K562 (cell line): ENCODE data around the gene RPS15A. TPM values are rescaled to one million over a fixed set of nuclear protein-coding genes. Genes with fewer than 3 reads are reported as not detected.

Experiments
- CXXC5 ChIP-seq: fragments of 250-450 bp; sonication (Bioruptor Pico); IDR thresholded peaks from 2 replicates; pipeline ENCODE4 v1.8.0; 2022; ENCODE audit warnings: inconsistent platforms, mild to moderate bottlenecking, moderate library complexity
- DPF2 ChIP-seq: fragments of 450-650 bp; IDR thresholded peaks from 2 replicates; pipeline ENCODE4 v1.6.1; 2016
- FOXP1 ChIP-seq: sonication (generic); formaldehyde crosslinking; IDR thresholded peaks from 2 replicates; pipeline ENCODE4 v1.8.0; 2022; ENCODE audit warnings: mild to moderate bottlenecking, missing genetic modification reagents
- GTF2E2 ChIP-seq: fragments of 200-800 bp; sonication (Bioruptor generic); IDR thresholded peaks from 2 replicates; pipeline ENCODE4 v1.6.1; 2016; ENCODE audit warnings: missing genetic modification characterization, missing compliant biosample characterization
- JUND ChIP-seq, 2 experiments: IDR thresholded peaks; 2 replicates in 1 of 2; 3 replicates in 1 of 2; pipeline ENCODE4 v1.6.1; 2011; ENCODE audit warnings: borderline replicate concordance in 2 of 2, low read depth in 2 of 2, low read length in 2 of 2, improper control_type of control experiment in 1 of 2, missing biosample characterization in 1 of 2, missing genetic modification characterization in 1 of 2, missing genetic modification reagents in 1 of 2
- MAFG ChIP-seq: fragments of 450-650 bp; conservative IDR thresholded peaks from 2 replicates; pipeline ENCODE4 v1.6.1; 2016; ENCODE audit warnings: missing genetic modification characterization, missing compliant biosample characterization
- MCM2 ChIP-seq: fragments of 450-650 bp; IDR thresholded peaks from 2 replicates; pipeline ENCODE4 v1.6.1; 2017; ENCODE audit warnings: low read depth, mild to moderate bottlenecking
- SNRNP70 ChIP-seq: fragments of 200-400 bp; formaldehyde crosslinking; optimal IDR thresholded peaks from 2 replicates; pipeline ENCODE3; 2017; ENCODE audit warnings: low read depth, low read length
- ZBTB8A ChIP-seq: fragments of 450-650 bp; IDR thresholded peaks from 2 replicates; pipeline ENCODE4 v1.6.1; 2018; ENCODE audit warnings: mild to moderate bottlenecking, moderate library complexity; ENCODE audit not compliant: partially characterized antibody
- ZNF12 ChIP-seq: sonication (generic); formaldehyde crosslinking; IDR thresholded peaks from 2 replicates; pipeline ENCODE4 v1.4.0; 2020; ENCODE audit warnings: mild to moderate bottlenecking, missing genetic modification reagents
- ZNF146 ChIP-seq: IDR thresholded peaks from one replicate; pipeline ENCODE4 v1.6.1; 2018; ENCODE audit warnings: missing compliant biosample characterization; ENCODE audit not compliant: unreplicated experiment
- polyA plus RNA-seq, 8 experiments: library from polyadenylated mRNA; depleted of rRNA in 4 of 8; stranded (reverse) in 5 of 8; unstranded in 3 of 8; fragments of >200 nt; fragmentation: Nextera tagmentation in 2 of 8; fragmentation: Illumina TruSeq in 1 of 8; extraction: Ambion mirVana in 2 of 8; extraction: Trizol in 1 of 8; gene quantifications; 2 replicates each; pipeline versions ENCODE4 v1.2.1 to v1.2.3, GENCODE V29; 2011 to 2014; ENCODE audit warnings: inconsistent platforms in 1 of 8, missing spikeins in 1 of 8
- total RNA-seq, 7 experiments: library from RNA; depleted of rRNA in 6 of 7; stranded (reverse); fragments of >200 nt in 6 of 7; fragmentation: Illumina TruSeq in 2 of 7; extraction: Trizol in 2 of 7; gene quantifications; 2 replicates each; pipeline versions ENCODE4 v1.2.1 to v1.2.3, GENCODE V29; 2011 to 2021; ENCODE audit warnings: low replicate concordance in 1 of 7
- TF ChIP-seq, protein P1 (sequence below): fragments of 450-650 bp; formaldehyde crosslinking; conservative IDR thresholded peaks from 2 replicates; pipeline ENCODE4 v1.4.0; 2022; ENCODE audit warnings: mild to moderate bottlenecking, missing genetic modification characterization
- TF ChIP-seq, protein P2 (sequence below): sonication (generic); formaldehyde crosslinking; IDR thresholded peaks from 2 replicates; pipeline ENCODE4 v1.8.0; 2022; ENCODE audit warnings: mild to moderate bottlenecking, missing genetic modification reagents, borderline replicate concordance
- TF ChIP-seq, protein P3 (sequence below): fragments of 250-450 bp; sonication (Bioruptor Pico); IDR thresholded peaks from 2 replicates; pipeline ENCODE4 v1.8.0; 2022; ENCODE audit warnings: inconsistent platforms, mild to moderate bottlenecking, moderate library complexity, borderline replicate concordance
- TF ChIP-seq, protein P4 (sequence below), 2 experiments: fragments of 450-650 bp in 1 of 2; sonication (generic) in 1 of 2; formaldehyde crosslinking in 1 of 2; IDR thresholded peaks in 1 of 2; conservative IDR thresholded peaks in 1 of 2; 2 replicates each; pipeline versions ENCODE4 v1.6.1 to v1.8.1; 2016 to 2023; ENCODE audit warnings: mild to moderate bottlenecking in 2 of 2, moderate library complexity in 2 of 2, inconsistent platforms in 1 of 2, missing genetic modification reagents in 1 of 2
- TF ChIP-seq, protein P5 (sequence below): IDR thresholded peaks from 2 replicates; pipeline ENCODE4 v1.6.1; 2011; ENCODE audit not compliant: insufficient read length; ENCODE audit errors: extremely low read depth
- TF ChIP-seq, protein P6 (sequence below): fragments of 250-450 bp; sonication (Bioruptor Pico); IDR thresholded peaks from 2 replicates; pipeline ENCODE4 v1.4.0; 2020; ENCODE audit warnings: borderline replicate concordance

Gene RPS15A
- total and polyA plus RNA-seq, 9 of the 15 experiments (the other 6 are each of a cell fraction or from before 2014, with no cell fraction given): 1,397 to 5,474 (median 2,798) TPM

DNA sequence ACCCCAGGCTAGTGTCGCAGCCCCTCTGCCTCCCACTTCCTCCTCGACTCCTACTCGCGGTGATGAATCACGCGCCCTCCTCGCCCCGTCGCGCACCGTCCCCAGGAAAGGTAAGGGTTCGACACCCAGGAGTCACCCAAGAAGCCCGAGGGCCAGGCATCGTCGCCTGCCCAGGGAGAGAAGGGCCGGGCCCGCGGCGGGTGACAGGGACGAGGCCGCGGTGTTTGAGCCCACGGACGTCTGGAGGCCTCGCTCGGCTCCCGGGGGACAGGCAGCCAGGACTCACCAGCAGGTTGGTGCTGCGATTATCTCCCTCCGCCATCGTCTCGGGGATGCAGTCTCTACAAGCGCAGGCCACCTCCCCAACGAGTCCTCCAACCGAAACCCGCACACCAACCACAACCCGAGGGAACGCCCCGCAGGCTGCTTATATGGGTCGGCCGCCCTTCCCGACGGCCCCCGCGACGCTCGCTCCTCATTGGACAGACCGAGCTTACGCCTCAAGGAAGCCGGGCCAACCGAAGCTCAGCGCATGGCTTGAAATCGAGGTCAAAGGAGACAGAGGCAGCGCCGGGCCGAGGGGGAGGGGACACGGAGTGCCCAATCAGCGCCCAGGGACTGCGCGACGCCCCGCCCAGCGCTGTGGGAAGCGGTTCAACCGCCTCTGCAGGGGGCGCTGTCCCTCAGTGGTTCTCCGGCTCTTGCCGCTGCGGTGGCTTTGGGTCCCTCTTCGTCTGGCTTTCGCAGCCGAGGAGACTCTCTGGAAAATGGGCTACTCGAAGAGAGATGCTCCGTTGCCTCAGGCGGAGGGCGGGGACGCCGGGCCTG lies 11.2 kb upstream of the RPS15A start, which contains the start of gene ARL6IP1 (continued):
- TF ChIP-seq, protein P1, sequence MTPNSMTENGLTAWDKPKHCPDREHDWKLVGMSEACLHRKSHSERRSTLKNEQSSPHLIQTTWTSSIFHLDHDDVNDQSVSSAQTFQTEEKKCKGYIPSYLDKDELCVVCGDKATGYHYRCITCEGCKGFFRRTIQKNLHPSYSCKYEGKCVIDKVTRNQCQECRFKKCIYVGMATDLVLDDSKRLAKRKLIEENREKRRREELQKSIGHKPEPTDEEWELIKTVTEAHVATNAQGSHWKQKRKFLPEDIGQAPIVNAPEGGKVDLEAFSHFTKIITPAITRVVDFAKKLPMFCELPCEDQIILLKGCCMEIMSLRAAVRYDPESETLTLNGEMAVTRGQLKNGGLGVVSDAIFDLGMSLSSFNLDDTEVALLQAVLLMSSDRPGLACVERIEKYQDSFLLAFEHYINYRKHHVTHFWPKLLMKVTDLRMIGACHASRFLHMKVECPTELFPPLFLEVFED (CRISPR knock-in tag): peak; percentile 61; the same call in 1 of the 2 replicates
- peak; percentile 83 for TF ChIP-seq FOXP1
- no peak for TF ChIP-seq JUND (IDR thresholded peaks at IDR 0.05; ENCODE audit: borderline replicate concordance, low read depth, low read length)
- TF ChIP-seq JUND (tag; IDR thresholded peaks at IDR 0.05; ENCODE audit: borderline replicate concordance, low read depth, low read length): peak; percentile 51; the same call in 1 of the 3 replicates
- TF ChIP-seq ZNF12 (CRISPR knock-in tag): no peak; the same call in 1 of the 2 replicates
- TF ChIP-seq, protein P2, sequence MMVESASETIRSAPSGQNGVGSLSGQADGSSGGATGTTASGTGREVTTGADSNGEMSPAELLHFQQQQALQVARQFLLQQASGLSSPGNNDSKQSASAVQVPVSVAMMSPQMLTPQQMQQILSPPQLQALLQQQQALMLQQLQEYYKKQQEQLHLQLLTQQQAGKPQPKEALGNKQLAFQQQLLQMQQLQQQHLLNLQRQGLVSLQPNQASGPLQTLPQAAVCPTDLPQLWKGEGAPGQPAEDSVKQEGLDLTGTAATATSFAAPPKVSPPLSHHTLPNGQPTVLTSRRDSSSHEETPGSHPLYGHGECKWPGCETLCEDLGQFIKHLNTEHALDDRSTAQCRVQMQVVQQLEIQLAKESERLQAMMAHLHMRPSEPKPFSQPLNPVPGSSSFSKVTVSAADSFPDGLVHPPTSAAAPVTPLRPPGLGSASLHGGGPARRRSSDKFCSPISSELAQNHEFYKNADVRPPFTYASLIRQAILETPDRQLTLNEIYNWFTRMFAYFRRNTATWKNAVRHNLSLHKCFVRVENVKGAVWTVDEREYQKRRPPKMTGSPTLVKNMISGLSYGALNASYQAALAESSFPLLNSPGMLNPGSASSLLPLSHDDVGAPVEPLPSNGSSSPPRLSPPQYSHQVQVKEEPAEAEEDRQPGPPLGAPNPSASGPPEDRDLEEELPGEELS (CRISPR knock-in tag): peak; percentile 75; the same call in 1 of the 2 replicates
- no peak for TF ChIP-seq MCM2
- TF ChIP-seq ZBTB8A: no peak
- peak; percentile 83 for TF ChIP-seq GTF2E2 (tag)
- TF ChIP-seq DPF2: peak; percentile 13; the same call in 1 of the 2 replicates
- TF ChIP-seq, protein P3, sequence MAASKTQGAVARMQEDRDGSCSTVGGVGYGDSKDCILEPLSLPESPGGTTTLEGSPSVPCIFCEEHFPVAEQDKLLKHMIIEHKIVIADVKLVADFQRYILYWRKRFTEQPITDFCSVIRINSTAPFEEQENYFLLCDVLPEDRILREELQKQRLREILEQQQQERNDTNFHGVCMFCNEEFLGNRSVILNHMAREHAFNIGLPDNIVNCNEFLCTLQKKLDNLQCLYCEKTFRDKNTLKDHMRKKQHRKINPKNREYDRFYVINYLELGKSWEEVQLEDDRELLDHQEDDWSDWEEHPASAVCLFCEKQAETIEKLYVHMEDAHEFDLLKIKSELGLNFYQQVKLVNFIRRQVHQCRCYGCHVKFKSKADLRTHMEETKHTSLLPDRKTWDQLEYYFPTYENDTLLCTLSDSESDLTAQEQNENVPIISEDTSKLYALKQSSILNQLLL (CRISPR knock-in tag): no peak
- TF ChIP-seq, protein P4, sequence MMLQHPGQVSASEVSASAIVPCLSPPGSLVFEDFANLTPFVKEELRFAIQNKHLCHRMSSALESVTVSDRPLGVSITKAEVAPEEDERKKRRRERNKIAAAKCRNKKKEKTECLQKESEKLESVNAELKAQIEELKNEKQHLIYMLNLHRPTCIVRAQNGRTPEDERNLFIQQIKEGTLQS (IDR thresholded peaks at IDR 0.05): peak; percentile 19; the same call in 1 of the 2 replicates
- TF ChIP-seq, protein P4 (CRISPR knock-in tag; conservative IDR thresholded peaks at IDR 0.05): 0 out of 2 replicates have a peak, but pooled peaks have one; percentile 70
- peak; percentile 93 for TF ChIP-seq CXXC5 (CRISPR knock-in tag)
- TF ChIP-seq MAFG (tag): no peak
- TF ChIP-seq, protein P5, sequence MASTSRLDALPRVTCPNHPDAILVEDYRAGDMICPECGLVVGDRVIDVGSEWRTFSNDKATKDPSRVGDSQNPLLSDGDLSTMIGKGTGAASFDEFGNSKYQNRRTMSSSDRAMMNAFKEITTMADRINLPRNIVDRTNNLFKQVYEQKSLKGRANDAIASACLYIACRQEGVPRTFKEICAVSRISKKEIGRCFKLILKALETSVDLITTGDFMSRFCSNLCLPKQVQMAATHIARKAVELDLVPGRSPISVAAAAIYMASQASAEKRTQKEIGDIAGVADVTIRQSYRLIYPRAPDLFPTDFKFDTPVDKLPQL: peak; percentile 89
- no peak for TF ChIP-seq SNRNP70
- TF ChIP-seq, protein P6, sequence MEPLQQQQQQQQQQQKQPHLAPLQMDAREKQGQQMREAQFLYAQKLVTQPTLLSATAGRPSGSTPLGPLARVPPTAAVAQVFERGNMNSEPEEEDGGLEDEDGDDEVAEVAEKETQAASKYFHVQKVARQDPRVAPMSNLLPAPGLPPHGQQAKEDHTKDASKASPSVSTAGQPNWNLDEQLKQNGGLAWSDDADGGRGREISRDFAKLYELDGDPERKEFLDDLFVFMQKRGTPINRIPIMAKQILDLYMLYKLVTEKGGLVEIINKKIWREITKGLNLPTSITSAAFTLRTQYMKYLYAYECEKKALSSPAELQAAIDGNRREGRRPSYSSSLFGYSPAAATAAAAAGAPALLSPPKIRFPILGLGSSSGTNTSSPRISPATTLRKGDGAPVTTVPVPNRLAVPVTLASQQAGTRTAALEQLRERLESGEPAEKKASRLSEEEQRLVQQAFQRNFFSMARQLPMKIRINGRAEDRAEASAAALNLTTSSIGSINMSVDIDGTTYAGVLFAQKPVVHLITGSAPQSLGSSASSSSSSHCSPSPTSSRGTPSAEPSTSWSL (CRISPR knock-in tag): no peak
- TF ChIP-seq ZNF146 (CRISPR knock-in tag): no peak
